ENCODE data around the gene SDHC. TPM values are rescaled to one million over a fixed set of nuclear protein-coding genes. Genes with fewer than 3 reads are reported as not detected.

The SDHC gene, protein sequence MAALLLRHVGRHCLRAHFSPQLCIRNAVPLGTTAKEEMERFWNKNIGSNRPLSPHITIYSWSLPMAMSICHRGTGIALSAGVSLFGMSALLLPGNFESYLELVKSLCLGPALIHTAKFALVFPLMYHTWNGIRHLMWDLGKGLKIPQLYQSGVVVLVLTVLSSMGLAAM
- 16.1 and 19.5 TPM in 2 replicates for total RNA-seq (2014; rRNA removed; shearing (Covaris generic))

DNA sequence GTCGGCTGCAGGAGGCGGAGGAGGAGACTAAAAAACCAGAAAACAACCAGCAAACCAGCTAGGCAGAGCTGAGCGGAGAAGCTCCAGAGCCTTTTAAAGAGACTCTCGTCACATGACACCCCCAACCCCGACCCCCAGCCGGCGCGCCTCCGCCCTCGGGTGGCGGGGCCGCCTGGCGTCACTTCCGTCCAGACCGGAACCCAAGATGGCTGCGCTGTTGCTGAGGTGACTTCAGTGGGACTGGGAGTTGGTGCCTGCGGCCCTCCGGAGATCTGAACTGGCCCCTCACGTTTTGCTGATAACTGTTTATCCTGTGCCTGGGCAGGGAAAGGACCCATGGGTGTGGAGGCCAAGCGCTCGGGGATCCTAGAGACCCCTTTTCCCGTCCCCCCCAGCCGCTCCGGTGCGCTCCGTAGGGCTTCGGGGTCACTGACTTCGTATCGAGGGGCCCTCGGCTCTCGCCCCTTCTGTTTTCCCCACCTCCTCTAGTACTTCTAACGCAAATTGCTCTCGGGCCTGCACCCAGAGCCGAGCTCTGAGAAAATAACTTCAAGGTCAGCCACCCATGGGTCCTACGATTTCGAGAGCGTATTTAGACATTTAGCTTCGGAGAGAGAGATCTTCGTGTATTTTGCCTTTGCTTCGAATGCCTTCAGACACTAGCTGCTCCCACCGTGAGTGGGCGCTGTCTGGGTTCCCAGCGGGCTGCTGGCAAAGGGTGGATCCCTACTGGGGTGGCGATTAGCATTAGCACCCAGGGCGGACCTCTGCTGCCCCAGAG, at the start of gene SDHC:
TSS of gene SDHC (plus strand) at position 181 of the 781 bp plus-strand sequence. CDS start at position 206, 25 bp downstream.
- peak; percentile 83 for DNase-seq (ENCODE audit: low read depth)

DNA sequence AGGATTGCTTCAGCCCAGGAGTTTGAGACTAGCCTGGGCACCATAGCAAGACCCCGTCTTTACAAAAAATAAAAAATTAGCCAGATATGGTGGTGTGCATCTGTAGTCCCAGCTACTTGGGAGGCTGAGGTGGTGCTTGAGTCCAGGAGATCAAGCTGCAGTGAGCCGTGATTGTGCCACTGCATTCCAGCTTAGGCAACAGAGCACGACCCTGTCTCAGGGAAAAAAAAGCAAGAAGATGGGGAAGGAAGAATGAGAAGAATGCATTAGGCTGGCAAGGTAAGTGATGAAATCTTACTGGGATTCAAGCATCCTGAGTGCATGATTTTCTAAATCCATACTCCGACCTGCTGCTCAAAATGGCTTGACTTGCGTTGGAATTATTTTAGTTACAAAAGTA, 48.9 kb upstream of the SDHC start:
- no peak for DNase-seq (ENCODE audit: low read depth)

DNA sequence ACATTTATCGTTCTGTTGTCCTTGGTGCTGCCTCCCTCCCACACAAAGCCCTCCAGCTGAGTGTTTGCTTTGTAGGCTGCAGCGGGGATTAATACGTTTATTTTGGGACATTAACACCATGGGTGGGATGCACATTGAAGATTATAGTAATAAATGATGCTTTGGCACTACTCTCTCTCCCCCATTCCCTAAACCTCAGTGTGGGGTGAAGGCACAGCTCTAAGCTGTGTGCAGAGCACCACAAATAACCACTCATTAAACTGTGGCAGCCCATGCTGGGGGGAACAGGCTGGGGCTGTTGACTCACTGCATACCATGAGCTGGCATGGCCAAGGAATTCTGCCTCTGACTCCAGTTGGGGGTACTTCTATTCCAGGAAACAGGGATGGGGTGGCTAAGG, 48.0 kb upstream of the SDHC start:
- DNase-seq (ENCODE audit: low read depth), result peak; percentile 5

DNA sequence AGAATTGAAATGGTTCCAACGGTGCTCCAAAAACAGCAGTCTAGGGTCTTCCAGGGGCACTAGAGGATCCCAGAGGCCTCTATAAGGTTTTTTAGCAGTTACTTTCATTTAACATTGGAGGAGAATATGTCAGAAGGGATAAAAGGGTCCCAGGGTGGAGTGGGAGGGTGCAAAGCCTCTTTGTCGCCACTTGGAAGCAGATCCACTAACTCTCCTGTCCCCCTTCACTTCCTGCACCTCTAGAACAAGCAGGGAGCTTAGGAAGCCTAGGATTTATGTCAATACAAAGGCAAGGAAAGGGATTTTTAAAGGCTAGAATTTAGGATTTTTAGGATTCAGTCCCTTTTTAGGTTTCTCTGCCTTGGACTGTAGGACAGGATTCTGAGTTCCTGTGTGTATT, 47.3 kb upstream of the SDHC start:
- DNase-seq (ENCODE audit: low read depth), result no peak

DNA sequence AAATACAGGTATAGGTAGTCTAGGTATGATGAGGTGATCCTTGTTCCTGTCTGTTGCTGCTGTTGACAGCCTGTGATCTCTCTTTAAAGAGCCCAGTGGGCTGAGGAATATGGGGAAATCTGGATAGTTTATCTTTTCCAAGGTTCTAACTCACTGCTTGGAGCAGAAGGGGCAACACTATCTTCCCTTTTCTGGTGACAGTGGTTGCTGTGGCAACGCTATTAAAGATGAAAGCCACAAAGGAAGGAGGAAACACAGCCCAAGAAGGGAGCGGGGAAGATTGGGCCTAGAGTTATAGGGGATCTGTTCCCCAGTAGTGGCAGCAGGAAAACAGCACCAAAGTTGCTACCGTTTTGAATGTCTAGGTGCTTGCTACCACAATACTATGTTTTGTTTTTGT, 46.9 kb upstream of the SDHC start:
- DNase-seq (ENCODE audit: low read depth), result no peak

DNA sequence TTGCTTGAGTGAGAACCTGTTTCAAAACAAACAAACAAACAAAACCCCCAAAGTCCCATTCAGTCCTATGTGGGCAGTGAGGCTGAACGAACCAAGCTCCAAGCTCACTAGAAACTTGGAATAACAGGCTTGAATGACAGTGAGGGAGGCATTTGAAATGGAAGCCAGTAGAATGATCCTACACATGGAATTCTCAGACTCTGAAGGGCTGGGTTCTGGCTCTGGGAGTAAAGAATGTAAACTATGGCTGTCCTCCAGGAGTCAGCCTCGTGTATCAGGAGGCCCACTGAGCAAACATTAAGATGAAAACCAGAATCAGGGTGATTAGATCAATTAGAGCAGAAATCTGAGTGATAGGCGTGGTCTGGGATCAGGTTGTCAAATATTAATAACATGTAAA, 40.8 kb upstream of the SDHC start:
- DNase-seq (ENCODE audit: low read depth), result no peak

DNA sequence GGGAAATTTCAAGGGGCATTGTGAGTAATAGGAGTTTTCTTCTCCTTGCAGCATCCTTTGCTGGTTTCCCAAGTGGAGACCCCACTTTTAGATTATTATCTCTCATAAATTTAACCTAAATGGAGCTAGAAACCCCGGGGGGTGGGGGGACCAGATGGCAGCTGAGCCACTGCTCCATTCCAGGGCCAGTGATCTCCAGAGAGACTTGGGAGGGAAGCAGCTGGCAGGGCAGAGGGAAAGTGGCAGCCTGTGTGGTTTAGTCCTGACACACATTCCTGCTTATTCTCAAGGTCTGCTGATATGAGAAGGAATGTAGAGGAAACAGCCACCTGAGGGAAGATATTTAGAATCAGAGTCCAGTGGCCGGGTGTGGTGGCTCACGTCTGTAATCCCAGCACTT, 39.3 kb upstream of the SDHC start:
- no peak for DNase-seq (ENCODE audit: low read depth)

DNA sequence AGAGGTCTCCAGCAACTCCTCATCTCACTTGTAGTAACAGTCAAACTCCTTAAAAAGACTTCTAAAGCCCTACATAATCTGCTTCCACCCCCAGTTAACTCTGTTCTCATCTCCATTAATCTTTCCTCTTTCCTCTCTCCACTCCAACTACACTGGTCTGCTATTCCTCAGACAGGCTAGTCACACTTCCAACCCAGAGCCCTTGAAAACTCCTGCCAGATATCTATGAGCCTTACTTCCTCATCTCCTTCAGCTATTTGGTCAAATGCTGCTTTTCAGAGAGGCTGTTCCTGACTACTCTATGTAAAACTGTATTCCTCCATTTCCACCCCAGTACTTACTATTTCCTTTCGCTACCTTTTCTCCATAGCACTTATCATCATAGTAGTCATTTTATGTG, 31.2 kb upstream of the SDHC start:
- DNase-seq (ENCODE audit: low read depth), result no peak

DNA sequence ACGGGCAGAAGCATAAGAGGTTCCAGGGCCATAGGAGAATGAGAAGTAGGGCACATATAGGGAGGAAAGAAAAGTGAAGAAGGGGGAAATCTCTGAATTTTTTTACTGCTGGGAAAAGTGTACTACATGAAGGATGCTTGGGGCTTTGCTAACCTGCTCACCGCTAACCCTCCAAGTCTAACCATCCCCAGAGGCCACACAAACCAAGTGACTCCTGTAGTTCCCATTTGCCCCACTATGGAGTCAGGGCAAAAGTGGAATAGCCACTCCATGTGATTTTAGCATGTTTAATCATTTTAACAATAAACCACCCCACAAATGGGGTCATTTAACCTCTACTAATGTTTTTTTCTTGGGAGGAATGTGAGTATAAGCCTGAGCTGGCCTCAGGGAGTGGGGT, 29.1 kb upstream of the SDHC start:
- DNase-seq (ENCODE audit: low read depth), result no peak

DNA sequence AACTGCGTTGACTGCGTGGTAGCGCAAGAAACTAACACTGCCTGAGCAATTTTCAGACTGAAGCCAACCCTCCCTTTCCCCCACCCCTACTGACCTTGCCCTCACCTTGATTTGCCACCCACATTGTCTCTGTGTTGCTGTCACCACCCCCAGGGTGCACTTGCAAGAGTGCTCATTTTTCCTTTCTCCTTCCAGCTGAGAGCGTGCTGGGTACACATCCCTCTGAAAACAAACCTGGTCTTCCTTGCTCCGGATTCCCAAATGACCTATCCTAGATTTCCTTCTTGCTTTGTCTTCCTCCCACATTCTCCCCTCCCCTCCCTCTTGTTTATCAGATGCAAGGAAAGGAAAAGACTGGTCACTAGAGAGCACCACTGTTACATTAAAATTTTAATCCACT, 28.7 kb upstream of the SDHC start:
- no peak for DNase-seq (ENCODE audit: low read depth)

DNA sequence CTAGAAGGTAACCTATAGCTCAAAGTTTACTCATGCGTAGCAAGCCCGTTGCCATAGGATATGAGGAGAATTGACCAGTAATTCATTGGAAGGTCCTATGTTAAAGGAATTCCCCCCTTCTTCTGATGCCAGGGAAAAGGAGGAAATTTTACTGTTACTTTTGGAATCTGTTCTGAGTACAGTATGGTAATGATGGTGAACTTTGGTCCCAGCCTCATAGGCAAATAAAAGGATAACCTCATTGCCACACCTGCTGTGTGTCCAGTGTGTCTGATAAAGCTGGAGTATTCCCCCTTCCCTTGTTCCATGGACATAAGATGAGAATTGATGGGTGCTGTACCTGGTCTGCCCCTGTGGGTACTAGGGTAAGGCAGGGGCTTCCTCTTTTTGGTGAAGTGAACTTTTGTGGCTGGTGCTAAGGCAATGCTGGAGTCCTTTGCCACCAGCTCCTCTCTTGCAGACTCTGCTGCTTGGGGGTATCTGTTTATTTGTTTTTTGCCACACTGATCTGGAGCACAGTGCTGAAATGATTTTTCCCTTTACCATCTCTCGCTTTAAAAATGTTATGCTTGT, 26.6 kb upstream of the SDHC start:
- DNase-seq (ENCODE audit: low read depth), result no peak

DNA sequence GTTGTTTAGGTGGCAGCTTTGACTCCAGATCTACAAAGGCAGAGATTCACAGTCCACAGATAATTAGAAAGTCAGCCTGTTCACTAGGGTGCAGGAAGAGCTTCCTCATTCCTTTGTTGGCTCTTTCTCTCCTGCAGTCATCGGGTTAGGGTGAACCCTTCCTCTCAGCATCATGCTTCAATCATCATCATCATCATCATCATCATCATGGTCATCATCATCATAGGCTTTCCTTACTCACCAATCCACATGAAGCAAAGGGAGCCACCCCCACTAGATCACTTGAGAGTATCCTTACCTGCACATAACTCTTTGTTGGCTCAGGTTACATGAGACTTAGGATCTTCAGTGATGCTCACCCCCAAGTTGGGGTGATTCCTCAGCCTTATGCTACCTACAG, 23.4 kb upstream of the SDHC start:
- no peak for DNase-seq (ENCODE audit: low read depth)

DNA sequence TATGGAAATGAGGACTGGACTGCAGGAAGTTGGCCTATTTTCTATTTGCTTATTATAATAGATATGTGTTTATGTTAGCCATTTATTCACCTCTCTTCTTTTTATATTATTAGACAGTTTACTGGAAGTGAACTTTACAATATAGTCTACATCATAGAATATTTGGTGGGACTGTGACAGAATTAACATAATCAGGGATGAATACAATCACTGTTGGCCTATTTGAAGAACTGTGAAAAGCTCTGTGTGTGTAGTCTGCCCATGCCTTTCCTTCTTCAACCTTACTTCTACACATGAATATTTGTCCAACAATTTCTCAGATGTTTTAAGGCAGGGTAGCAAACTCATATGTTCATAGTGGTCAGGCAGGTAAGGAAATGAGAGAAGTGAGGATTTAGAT, 16.8 kb upstream of the SDHC start:
- no peak for DNase-seq (ENCODE audit: low read depth)

DNA sequence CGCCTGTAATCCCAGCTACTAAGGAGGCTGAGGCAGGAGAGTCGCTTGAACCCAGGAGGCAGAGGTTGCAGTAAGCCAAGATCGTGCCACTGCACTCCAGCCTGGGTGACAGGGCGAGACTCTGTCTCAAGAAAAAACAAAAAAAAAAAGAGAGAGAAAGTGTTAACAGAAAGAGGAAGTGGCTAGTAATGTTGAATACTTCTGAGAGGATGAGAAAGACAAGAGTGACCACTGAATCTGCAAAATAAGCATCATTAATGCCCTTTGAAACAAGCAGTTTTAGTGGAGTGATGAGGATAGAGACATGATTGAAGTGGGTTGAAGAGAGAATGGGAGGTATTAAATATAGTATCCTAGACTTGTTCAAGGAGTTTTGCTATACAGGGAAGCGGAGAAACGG, 16.1 kb upstream of the SDHC start:
- no peak for DNase-seq (ENCODE audit: low read depth)

DNA sequence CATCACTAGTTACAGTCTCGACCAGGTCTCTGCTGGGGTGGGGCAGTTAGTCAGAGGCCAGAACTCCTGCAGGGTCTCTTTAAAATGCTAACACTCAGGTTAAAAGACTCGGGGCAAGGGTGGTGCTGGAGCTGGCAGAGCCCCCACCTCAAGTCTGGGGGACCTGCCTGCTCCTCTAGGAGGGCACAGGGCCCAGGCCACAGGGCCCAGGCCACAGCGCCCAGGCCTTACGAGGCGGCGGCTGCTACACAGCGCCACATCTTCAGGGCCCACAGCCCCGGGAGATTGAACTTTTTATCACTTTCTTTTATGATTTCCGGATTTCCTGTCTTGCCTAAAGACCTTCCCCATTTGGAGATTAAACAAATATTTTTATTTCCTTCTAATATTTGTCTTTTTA, 14.8 kb upstream of the SDHC start:
- DNase-seq (ENCODE audit: low read depth), result no peak

DNA sequence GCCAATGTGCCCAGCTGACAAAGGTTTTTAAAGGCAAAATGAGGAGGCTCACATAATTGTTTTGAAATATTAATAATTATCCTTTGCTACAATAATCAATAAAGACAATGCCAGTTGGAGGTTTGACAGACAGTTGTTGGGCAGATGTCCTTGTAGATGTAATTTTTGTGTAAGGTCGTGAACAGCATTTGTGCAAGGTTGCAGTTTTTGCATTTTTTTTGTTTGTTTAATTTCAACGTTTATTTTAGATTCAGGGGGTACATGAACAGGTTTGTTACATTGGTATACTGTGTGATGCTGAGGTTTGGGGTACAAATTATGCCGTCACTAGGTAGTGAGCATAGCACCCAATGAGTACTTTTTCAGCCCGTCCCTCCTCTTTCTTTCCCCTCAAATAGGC, 13.7 kb upstream of the SDHC start:
- no peak for DNase-seq (ENCODE audit: low read depth)

DNA sequence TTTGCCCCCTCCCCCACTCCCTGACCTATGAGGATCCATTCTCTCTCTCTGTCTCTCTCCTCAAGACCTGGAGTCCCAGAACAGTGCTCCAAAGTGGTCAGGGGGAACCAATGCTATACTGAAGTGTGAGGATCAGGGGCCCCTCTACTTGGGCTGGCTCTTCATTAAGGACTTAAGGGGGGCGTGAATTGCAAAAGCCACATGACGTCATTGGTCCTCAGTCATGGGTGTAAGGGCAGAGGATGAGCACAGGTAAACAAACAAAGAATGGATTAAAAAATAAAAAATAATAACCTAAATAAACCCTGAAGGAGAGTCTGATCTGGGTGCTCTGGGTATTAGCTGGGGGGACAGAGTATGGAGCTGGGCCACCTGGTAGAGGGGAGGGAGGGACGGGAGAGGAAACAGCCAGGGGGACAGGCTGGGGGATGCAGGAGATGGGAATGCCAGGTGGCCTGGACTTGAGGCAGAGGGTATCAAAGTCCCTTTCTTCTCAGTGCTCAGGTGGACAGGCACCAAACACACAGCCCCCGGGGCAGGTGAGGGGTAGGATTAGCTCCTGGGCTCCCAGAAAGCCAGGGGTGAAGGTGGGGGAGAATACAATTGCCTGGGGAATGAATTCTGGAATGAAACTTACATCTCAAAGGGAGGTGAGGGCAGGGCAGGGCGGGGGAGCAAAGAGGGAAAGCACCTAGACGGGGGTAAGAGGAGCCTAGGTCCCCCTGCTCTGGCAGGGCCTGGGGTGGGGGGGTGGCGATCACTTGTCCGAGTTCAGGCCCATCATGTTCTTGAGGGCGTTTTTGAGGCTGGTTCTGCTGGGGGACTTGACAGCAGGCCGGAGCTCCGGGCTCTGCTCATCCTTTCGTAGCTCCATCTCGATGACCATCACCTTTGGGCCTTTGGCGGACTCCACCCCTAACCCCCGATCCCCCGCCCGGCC, 9.0 kb upstream of the SDHC start:
- DNase-seq (ENCODE audit: low read depth), result no peak

DNA sequence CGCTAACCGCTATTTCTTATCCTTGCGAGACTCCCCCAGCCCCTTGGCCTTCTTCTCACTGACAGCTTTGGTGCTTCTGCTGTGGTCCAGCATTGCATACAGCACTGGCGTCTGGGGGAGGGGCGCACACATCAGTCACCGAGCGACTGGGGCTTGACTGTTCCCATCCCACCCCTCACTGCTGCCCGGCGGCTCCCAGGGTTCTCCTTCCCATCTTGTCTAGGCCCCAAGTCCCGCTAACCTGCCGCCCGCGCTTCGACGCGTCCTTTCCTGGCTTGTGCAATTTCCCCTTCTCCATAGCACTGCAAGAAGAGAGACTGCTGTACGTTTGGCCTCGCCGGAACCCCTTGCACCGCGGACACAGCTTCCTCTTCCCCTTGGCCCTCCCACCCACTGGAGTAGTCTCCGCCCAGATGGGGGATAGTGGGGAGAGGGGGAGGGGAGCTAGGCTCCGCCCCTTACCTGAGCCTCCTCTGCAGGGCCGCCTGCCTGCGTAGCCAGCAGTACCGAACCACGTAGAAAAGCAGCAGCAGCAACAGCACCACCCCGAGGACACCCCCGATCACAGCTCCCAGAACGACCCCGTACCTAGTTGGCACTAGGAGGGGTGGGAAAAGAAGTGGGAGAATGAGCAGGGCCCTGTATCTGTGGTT, 8.2 kb upstream of the SDHC start:
- DNase-seq (ENCODE audit: low read depth), result no peak

DNA sequence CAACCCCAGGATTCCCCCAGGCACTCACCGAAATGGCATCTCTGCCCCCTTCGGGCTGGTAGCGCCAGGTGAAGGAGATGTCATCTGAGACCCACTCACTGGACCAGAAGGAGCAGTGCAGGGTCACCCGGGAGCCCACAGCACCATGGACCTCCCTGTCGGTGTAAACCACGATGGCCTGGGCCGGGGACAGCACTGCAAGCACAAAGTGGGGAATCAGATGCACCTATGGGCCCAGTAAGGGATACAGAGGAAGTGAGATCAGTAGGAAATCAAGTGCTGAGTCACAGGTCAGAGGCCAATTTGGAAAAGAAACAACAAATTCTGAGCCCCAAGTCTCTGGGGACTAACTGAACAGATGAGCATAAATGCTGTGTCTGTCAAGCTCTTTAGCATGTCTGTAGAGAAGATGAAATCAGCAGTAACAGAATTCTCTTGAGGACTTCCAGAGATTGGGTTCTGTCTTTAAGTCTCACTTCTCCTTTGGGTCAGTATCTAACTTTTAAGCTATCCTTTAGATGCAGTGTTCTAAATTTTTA, 6.9 kb upstream of the SDHC start:
- DNase-seq (ENCODE audit: low read depth), result peak; percentile 24

DNA sequence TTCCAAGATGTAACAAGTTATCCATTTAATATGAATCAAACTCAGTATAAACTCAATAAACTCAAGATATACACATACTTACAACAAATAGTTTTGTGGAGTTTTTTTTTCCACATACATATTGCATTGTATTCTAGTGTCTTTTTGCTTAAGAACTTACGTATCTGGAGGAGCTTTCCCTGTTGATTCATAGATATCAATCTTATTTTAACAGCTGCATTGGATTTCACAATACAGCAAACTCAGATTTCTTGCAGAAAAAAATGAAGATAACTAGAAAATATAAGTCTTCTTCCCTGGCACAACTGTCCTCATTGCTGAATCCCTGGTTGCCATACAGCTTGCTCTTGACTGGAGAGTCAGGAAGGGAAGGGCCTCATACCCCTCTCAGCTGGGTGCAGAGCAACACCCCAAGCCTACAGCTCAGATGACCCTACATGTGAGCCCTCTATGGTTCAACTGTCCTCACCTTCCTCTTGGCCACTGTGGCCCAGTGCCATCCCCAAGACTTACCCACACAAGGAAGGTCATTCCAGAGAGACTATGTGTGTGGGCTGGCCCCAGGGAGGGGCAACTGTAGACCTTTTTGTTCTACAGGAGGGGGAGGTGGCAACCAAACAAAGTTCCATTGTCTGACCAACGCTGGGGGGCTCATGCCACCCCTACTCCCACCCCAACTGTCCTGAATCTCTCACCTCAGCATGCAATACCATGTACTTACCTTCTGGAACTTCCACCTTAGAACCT, 6.1 kb upstream of the SDHC start:
- DNase-seq (ENCODE audit: low read depth), result no peak

DNA sequence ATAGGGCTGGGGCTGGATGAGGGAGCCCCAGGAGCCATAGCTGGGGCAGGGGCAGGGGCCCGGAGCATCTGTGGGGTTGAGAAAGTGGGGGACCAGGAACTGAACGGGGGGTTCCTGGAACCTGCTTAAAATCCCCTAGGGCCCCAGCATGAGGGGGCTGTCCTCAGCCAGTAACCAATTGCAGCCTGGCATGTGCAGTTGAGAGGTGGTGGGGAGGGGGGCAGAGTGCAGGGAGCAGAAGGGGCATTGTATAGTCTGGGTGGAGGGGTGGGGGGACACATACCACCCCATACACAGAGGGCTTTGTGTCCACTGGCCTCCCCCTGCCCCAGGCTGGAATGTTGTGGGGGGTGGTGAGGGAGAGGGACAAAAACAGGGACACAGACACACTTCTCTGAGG, 4.3 kb upstream of the SDHC start, which contains the start of gene MPZ:
TSS of gene MPZ (minus strand) at position 101 of the 400 bp plus-strand sequence. CDS start at position 38, 63 bp downstream.
- DNase-seq (ENCODE audit: low read depth), result no peak

All from RPMI7951 (cell line).